Stimulated activated CD8-positive, alpha-beta memory T cell treated with anti-CD3 and anti-CD28 coated beads, Interleukin-4, amount 100 ng/mL, for 4 hours (primary cell): ENCODE measurements around the gene PNPLA2.
A peak's percentile ranks its signal among the peaks of the same experiment; 100 is the strongest.

Experiments used
- DNase-seq, 2 donors: peaks; one replicate each; pipeline ENCODE4 v3.0.0-alpha.2; 2020; ENCODE audit warnings: low read depth in 2 of 2, low spot score in 1 of 2

PNPLA2 gene

DNA sequence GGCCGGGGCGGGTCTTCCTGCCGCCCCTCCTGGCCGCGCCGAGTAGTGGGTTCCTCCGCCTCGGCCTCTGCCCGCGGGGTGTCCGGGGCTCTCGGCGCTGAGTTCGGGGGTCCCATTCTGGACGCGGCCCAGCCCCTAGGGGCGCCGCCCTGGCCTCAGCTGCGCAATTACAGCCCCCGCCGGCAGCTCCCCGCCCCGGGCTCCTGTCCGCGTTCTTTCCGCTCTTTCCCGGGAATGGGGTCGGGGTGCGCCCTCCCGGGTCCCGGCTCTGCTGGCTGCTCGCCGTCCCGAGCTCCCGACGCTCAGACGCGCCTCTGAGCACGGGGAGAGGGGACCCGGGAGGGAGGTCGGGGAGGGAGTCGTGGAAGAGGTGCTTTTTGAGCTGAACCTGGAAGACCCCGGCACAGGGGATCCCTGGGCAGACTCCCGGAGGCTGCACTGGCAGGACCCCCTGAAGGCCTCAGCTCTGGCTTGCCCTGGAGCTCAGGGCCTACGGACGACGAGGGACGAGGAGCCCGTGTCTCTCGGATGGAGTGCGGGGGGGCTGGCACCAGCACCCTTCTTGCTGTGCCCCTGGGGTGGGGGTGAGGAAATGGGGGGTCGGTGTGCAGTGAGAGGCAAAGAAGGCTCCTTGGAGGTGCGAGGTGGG lies 24.5 kb downstream of the PNPLA2 start:
- DNase-seq, result no peak

- DNase-seq, result no peak
Observed at GRCh38 chr11:843818-844692, 25.3 kb downstream of the PNPLA2 start.

- DNase-seq, result no peak
Observed at GRCh38 chr11:844693-845644, 26.3 kb downstream of the PNPLA2 start.

DNA sequence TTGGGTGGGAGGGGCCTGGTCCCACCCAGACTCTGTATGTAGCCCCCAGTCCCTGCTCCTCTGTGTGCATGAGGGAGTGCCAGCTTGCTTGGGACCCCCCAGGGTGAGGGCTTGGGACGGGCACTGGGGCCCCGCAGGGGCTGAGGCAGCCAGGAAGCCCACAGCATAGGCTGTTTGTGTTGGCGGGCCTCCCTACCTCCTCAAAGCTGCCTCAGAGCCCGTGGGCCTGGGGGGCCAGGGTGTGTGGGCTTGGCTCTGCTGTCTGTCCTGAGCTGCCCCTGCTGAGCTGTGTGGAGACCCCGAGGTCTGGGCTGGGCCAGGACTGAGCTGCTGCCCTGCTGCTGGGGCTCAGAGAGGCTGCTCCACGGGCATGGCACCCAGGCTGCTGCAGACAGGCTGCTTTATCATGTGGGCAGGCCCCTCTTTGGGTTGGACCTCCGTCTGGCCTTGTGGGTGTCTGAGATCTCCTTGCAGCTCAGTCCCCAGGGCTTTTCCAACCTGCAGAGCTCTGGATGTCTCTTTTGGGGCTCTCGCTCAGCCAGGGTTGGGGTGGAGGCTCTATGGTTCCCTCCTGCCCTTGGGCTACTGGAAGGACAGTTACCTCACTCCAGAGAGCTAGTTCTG lies 27.3 kb downstream of the PNPLA2 start:
- DNase-seq, result no peak

DNA sequence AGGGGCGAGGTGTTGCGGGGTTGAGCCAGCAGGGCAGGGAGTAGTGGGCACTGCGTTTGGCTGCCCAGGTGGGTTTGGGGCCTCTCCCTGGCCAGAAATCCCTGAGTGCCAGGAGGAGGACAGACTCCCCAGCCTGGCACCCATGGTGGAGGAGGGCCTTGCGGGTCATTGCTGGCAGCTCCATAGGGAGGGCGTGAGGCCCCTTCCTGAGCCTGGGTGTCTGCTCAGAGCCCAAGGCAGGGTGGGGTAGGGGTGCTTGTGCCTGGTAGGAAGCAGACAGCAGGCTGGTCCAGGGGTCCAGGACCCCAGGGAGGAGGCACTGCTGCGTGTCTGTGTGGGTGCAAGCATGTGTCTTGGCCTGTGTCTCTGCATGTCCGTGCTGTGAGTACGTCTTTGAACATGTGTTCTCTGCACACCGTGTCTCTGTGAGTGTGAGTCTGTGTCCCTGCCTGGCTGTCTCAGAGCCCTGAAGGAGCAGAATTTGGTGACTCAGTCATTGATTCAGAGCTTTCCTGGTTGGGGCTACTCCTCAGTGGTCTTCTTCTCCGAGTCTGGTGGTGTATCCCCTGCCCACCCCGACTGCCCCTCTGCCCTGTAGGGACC lies 27.9 kb downstream of the PNPLA2 start:
- DNase-seq, result no peak

GRCh38 chr11:847876-848275 lies 29.2 kb downstream of the PNPLA2 start:
- DNase-seq, result no peak

- peak; percentile 32 to 33 for DNase-seq
Observed at GRCh38 chr11:848380-848931, 29.7 kb downstream of the PNPLA2 start.

DNA sequence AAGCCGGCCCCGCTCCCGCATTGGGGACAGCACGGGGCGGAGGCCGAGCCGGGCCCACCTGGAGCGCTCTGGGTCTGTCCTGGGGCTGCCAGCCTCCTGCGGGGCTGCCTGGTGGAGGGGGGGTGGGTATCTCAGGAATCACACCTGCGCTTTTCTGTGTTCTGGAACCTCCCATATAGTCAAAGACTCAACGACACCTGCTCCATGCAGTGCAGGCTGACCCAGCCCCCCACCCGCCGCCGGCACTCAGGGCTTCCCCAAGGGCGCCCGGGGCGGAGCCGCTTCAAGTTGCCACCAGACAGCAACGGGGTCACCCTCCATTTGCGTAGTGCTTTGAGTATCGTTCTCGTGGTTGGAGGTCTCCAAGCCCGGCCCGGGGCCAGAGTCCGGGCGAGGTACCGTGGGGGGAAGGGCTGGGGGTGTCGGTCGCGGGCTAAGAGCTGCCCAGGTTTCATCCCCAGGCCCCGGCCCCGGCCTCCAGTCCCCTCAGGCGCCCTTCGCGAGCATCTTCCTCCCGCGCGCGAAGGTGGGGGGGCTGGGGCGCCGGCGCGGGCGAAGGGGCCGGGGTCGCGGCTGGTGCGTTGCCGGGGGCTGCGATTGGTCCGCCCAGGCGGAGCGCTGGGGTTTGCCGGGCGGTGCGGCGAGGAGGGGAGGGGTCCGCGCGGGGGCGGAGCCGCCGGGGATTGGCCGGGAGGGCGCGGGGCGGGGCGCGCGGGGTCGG lies 30.6 kb downstream of the PNPLA2 start:
- DNase-seq, result no peak

DNA sequence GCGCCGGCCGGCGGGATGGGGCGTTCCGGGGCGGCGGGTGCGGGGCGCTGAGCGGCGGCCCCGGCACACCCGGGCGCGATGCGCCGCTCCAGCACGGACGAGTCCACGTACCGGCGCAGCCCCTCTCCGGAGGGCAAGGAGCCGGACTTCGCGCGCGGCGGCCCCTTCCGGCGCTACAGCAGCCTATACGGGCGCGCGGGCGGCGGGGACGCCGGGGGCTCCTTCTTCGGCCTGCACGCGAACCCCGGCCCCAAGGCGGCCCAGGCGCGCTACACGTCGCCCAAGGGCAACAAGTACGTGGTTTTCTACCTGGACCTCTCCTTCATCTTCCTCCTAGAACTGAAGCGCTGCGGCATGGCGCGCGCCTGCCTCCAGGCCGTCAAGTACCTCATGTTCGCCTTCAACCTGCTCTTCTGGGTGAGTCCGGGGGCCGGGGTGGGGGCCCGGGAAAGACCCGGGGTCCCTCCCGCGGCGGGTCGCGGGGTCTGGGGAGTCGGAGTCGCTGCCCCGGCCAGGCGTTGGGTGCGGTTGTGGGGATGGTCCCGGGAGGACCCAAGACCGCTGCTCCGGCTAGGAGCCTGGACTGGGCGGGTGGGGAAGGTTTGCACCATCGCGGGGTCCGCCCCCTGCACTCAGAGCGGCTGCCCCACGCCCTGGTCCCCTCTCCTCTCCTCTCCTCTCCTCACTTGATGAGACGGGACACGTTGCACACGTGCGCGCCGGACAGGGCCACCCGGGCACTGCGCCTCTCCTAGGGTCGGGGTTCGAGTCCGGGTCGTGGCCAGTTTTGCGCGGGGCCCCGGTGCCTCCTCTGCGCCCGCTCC lies 31.4 kb downstream of the PNPLA2 start:
- no peak for DNase-seq

DNA sequence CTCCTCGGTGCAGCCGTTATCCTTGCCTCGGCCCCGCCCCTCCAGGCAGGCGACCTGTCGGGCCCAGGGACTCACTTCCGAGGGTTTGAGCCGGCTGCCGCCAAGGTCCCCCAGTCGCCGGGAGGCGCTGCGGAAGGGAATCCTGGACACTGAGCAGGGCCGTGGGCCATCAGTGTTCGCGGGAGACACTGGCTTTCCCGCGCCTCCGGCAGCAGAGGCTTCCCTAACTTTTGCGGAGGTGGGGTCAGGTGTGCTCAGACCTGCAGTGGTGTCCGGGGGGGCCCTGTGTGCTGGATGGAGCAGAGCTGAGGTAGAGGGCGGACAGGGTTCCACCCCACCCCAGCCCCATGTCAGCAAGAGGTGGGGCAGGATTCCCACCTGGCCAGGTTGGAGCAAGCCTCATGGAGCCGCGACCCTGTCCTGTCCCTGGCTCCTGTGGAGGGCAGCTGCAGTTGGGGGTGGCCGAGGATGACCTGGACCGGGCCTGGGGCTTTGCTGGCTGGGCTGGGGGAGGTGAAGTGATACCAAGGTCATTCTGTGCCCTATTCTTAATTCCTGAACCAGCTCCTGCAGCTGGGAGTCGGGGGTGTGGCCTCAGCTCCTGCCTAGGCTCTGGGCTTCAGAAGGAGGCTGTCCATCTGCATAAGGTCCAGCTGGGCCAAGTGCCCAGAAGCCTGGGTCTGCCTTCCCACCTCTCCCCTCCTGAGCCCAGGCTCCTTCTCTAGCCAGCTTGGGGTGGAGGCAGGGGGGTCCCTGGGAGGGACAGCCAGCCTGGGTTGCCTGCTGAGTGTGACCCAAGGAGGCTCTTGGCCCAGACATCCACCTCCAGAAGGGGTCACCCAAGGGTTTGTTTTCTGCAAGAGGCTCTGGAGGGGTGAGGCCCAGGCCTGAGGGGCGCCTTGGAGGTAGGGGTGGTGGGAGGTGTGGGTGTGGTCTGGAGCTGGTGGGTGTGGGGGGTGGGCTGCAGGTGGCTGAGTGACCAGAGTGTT lies 32.4 kb downstream of the PNPLA2 start:
- DNase-seq, result no peak

DNA sequence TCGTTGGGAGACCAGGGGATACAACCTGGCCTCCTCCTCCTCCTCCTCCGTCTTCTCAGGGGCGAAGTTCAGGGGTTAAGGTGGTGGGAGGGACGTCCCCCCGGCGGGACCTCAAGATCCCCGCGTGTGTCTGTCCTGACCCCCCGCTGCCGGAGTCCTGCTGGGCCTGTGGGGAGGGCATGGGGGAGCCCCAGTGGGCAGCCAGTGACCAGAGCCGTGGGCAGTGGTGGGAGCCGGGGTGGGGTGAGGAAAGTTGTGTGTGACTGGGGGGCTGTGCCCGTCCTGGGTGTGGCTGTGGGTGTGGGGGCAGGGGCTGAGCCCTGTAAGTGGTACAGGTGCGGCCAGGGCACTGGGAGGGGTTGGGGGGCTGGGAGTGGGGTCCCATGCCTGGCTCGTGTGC lies 34.0 kb downstream of the PNPLA2 start:
- no peak for DNase-seq

DNA sequence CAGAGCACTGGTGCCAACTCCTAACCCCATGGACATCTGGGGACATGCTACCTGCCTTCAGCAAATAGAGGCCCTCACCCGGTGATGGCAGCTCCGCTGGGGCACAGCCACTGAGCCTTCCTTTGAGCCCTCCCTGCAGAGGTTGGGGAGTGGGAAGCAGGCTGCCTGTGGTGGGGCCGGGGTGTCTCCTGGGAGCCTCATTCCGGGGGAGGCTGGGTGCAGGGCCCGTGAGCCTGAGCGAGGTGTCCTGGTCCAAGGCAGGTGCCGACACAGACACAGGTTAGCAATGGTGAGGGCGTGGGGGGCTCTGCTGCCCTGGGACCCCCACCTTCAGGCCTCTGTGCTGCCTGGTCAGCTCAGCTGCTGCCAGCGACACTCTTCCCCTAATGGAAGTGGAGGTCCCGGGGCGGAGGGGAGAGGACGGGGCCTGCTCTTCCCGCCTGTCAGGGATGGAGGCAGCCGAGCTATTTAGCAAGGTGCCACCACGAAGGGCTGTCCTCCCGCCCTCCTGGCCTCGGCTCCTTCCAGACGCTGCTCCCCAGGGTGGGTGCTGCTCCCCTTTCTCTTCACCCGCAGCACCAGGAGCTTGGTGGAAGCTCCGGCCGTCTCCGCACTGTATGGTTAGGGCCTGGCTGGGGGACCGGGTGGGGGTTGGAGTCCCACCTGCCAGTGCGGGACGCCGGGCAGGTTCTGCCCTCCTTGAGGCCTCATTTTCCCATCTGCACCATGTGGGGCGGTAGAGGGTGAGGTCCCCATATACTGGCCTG lies 35.2 kb downstream of the PNPLA2 start:
- no peak for DNase-seq

DNA sequence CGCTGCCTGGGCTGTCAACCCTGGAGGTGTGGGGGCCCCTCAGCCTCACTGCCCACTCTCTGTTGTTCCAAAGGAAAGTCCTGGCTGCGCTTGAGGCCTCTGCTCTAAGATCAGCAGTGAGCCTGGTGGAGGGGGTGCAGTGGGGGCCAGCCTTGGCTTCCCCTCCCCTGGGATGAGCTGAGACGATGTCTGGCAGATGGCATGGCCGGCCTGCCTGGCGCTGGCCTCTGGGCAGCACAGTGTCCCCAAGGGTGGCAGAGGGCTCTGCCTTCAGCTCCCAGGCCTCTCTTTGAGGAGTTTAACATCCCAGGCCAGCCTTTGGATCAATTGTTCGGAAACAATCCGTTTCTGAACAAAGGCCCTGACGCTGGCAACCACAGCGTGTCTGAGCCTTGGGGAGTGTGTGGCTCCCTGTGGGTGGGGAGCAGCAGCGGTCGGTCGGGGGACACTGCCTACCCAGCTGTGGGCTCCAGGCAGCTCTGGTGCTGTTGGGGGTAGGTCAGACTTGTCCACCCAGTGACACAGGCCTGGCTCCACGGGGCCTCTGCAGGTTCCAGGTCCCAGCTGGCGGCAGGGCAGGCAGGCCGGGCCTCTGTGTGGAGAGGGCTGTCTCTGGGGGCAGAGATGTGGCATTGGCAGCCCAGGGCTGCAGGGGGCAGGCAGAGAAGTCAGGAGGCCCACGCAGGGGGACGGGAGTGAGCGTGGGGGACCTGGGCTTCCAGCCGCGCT lies 36.1 kb downstream of the PNPLA2 start:
- no peak for DNase-seq

DNA sequence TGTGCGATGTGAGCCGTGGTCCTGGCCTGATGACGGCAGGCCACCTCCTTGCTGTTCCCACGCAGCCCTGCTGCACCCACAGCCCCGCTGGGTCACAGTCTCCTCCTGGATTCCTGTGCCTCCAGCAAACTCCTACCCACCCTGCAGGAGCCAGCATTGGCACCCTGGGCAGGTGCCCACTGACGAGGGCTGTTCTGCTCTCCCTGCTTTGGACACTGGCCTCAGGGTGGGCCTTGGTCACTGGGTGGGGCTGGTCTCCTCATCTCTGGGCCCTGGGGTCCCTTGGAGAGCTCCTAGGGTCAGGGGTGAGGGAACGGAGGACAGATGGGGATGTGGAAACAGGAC lies 36.6 kb downstream of the PNPLA2 start:
- no peak for DNase-seq

DNA sequence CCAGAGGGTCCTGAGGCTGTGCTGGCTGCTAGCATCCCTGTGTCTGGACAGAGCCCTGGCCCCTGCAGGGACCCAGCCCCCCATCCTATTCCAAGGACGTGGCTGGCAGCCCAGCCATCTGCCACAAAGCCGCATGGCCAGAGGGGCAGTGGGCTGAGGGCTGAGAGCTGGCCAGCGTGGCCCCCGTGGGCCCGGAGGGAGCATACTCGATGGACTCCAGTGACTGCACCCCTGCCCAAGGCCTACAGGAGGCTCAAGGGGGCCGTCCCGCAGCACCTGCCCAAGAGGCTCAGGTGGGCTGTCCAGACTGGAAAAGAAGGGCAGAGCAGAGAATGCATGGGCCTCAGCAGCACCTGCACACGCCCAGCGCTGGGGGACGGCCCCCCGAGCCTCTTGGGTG lies 37.1 kb downstream of the PNPLA2 start:
- no peak for DNase-seq

DNA sequence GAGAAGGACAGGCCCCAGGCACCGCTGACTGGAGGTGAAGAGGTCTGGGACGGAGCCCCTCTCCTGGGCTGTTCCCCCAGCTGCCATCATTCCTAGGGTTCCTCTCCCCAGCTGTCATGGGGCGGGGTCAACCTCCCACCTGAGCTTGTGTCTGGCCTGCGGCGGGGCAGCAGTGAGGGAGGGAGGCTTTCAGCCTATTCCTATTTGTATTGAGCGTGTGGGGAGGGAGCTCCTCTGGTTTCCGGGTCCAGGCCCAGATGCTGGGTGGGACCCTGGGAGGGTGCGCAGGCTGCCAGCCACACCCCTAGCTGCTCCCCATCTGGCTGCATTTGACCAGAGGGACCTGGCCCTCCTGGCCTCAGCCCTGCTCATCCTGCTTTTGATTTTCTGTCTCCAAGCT lies 37.7 kb downstream of the PNPLA2 start:
- DNase-seq, result no peak
